Stimulated activated effector memory CD8-positive, alpha-beta T cell treated with anti-CD3 and anti-CD28 coated beads, Interleukin-12 subunit alpha, Interleukin-12 subunit beta, amount 100 ng/mL, for 72 hours (primary cell): ENCODE data around the gene EPB41L4A.

Experiments
- ATAC-seq: fragments of 150-1000 bp; cut with Tn5 transposase; 2 replicates; pipeline ENCODE4 v1.10.0; 2021
- DNase-seq, 2 donors: peaks; one replicate each; pipeline ENCODE4 v3.0.0; 2021 to 2022; ENCODE audit warnings: low spot score in 2 of 2
- H3K27ac Mint-ChIP-seq: one replicate; pipeline ENCODE4 v1.8.0; 2022; ENCODE audit warnings: mild to moderate bottlenecking, mixed read lengths
- H3K36me3 Mint-ChIP-seq: one replicate; pipeline ENCODE4 v1.8.0; 2022; ENCODE audit warnings: mild to moderate bottlenecking, mixed read lengths
- H3K4me1 Mint-ChIP-seq: one replicate; pipeline ENCODE4 v1.8.0; 2022; ENCODE audit warnings: mixed read lengths
- H3K4me3 Mint-ChIP-seq: one replicate; pipeline ENCODE4 v1.8.0; 2022; ENCODE audit warnings: mild to moderate bottlenecking, mixed read lengths
- H3K9me3 Mint-ChIP-seq: one replicate; pipeline ENCODE4 v1.8.0; 2022; ENCODE audit warnings: mixed read lengths

The EPB41L4A gene

GRCh38 chr5:112165897-112166737, 253.0 kb downstream of the EPB41L4A start:
- ATAC-seq (no peak), DNase-seq (no peak)
- Mint-ChIP-seq H3K36me3 (peaks cover 78% of the 10 kb centered on the region), H3K9me3 (no peaks in the 10 kb centered on the region), H3K4me3 (no peak overlapping the region), H3K4me1 (peaks cover 20% of the 10 kb centered on the region), H3K27ac (peak overlapping the region; percentile 48)

- H3K36me3 Mint-ChIP-seq, result peaks cover 85% of the 10 kb centered on the region
- H3K4me1 Mint-ChIP-seq, result peaks cover 23% of the 10 kb centered on the region
- ATAC-seq, result no peak
- no peak overlapping the region for H3K4me3 Mint-ChIP-seq
- no peak for DNase-seq
- H3K27ac Mint-ChIP-seq, result peak overlapping the region; percentile 48
- H3K9me3 Mint-ChIP-seq, result no peaks in the 10 kb centered on the region
Measured at GRCh38 chr5:112165399-112165798, 253.7 kb downstream of the EPB41L4A start.

GRCh38 chr5:112163435-112163834, 255.6 kb downstream of the EPB41L4A start:
- Mint-ChIP-seq H3K27ac (peak overlapping the region; percentile 85), H3K9me3 (no peaks in the 10 kb centered on the region), H3K4me3 (peak overlapping the region; percentile 5), H3K36me3 (peaks cover 81% of the 10 kb centered on the region), H3K4me1 (peaks cover 28% of the 10 kb centered on the region)
- ATAC-seq (no peak), DNase-seq (no peak)

- DNase-seq (no peak), ATAC-seq (no peak)
- H3K9me3 Mint-ChIP-seq, result no peaks in the 10 kb centered on the region
- peak overlapping the region; percentile 81 for H3K4me3 Mint-ChIP-seq
- peak overlapping the region; percentile 92 for H3K27ac Mint-ChIP-seq
- peaks cover 62% of the 10 kb centered on the region for H3K36me3 Mint-ChIP-seq
- peaks cover 28% of the 10 kb centered on the region for H3K4me1 Mint-ChIP-seq
Measured at GRCh38 chr5:112161392-112161748, 257.7 kb downstream of the EPB41L4A start.

GRCh38 chr5:112160652-112161391, 258.3 kb downstream of the EPB41L4A start:
- Mint-ChIP-seq H3K9me3 (no peaks in the 10 kb centered on the region), H3K27ac (peak overlapping the region; percentile 92), H3K4me1 (peaks cover 28% of the 10 kb centered on the region), H3K36me3 (peaks cover 57% of the 10 kb centered on the region), H3K4me3 (peak overlapping the region; percentile 81)
- ATAC-seq (peak; percentile 97), DNase-seq (peak; percentile 95 to 99)

GRCh38 chr5:112159435-112159834, 259.6 kb downstream of the EPB41L4A start:
- H3K4me3 Mint-ChIP-seq, result no peak overlapping the region
- no peaks in the 10 kb centered on the region for H3K9me3 Mint-ChIP-seq
- DNase-seq (no peak), ATAC-seq (no peak)
- H3K27ac Mint-ChIP-seq, result no peak overlapping the region
- H3K36me3 Mint-ChIP-seq, result peaks cover 43% of the 10 kb centered on the region
- peaks cover 30% of the 10 kb centered on the region for H3K4me1 Mint-ChIP-seq

- no peak for DNase-seq
- Mint-ChIP-seq H3K4me3 (no peak overlapping the region), H3K4me1 (peaks cover 15% of the 10 kb centered on the region), H3K9me3 (no peaks in the 10 kb centered on the region), H3K36me3 (peaks cover 11% of the 10 kb centered on the region), H3K27ac (no peak overlapping the region)
- ATAC-seq, result no peak
Measured at GRCh38 chr5:112156211-112156610, 262.9 kb downstream of the EPB41L4A start.

GRCh38 chr5:112154940-112155686, 264.0 kb downstream of the EPB41L4A start:
- Mint-ChIP-seq H3K36me3 (no peaks in the 10 kb centered on the region), H3K9me3 (no peaks in the 10 kb centered on the region), H3K4me1 (peaks cover 8% of the 10 kb centered on the region), H3K27ac (no peak overlapping the region), H3K4me3 (no peak overlapping the region)
- DNase-seq (no peak), ATAC-seq (peak; percentile 95)

GRCh38 chr5:112149727-112150126, 269.4 kb downstream of the EPB41L4A start:
- Mint-ChIP-seq H3K4me1 (no peaks in the 10 kb centered on the region), H3K27ac (no peak overlapping the region), H3K9me3 (no peaks in the 10 kb centered on the region), H3K36me3 (no peaks in the 10 kb centered on the region), H3K4me3 (no peak overlapping the region)
- ATAC-seq (no peak), DNase-seq (no peak)

- H3K4me1 Mint-ChIP-seq, result no peaks in the 10 kb centered on the region
- no peak overlapping the region for H3K27ac Mint-ChIP-seq
- DNase-seq, result peak in 1 of 2 donors; percentile 57
- H3K36me3 Mint-ChIP-seq, result no peaks in the 10 kb centered on the region
- H3K4me3 Mint-ChIP-seq, result no peak overlapping the region
- ATAC-seq, result peak; percentile 87
- H3K9me3 Mint-ChIP-seq, result no peaks in the 10 kb centered on the region
Measured at GRCh38 chr5:112146323-112147226, 272.5 kb downstream of the EPB41L4A start.

- ATAC-seq (no peak), DNase-seq (no peak)
- Mint-ChIP-seq H3K27ac (no peak overlapping the region), H3K9me3 (no peaks in the 10 kb centered on the region), H3K4me1 (no peaks in the 10 kb centered on the region), H3K36me3 (no peaks in the 10 kb centered on the region), H3K4me3 (no peak overlapping the region)
Measured at GRCh38 chr5:112143690-112144089, 275.4 kb downstream of the EPB41L4A start.

GRCh38 chr5:112142769-112143270, 276.3 kb downstream of the EPB41L4A start:
- Mint-ChIP-seq H3K9me3 (no peaks in the 10 kb centered on the region), H3K36me3 (no peaks in the 10 kb centered on the region), H3K4me3 (no peak overlapping the region), H3K27ac (no peak overlapping the region), H3K4me1 (no peaks in the 10 kb centered on the region)
- ATAC-seq, result no peak
- DNase-seq, result no peak

GRCh38 chr5:112141582-112141981, 277.5 kb downstream of the EPB41L4A start:
- no peak overlapping the region for H3K4me3 Mint-ChIP-seq
- ATAC-seq, result no peak
- H3K4me1 Mint-ChIP-seq, result no peaks in the 10 kb centered on the region
- H3K36me3 Mint-ChIP-seq, result no peaks in the 10 kb centered on the region
- H3K9me3 Mint-ChIP-seq, result no peaks in the 10 kb centered on the region
- H3K27ac Mint-ChIP-seq, result no peak overlapping the region
- DNase-seq, result no peak

GRCh38 chr5:112138526-112138925, 280.6 kb downstream of the EPB41L4A start:
- no peaks in the 10 kb centered on the region for H3K36me3 Mint-ChIP-seq
- H3K9me3 Mint-ChIP-seq, result no peaks in the 10 kb centered on the region
- no peak overlapping the region for H3K27ac Mint-ChIP-seq
- H3K4me1 Mint-ChIP-seq, result no peaks in the 10 kb centered on the region
- H3K4me3 Mint-ChIP-seq, result no peak overlapping the region
- ATAC-seq (no peak), DNase-seq (no peak)
